HG03571 (cell line): ENCODE measurements around the gene BPIFB2.

Experiments used
- ATAC-seq: cut with Tn5 transposase; IDR thresholded peaks from one replicate; pipeline ENCODE4 v1.9.1; 2021; ENCODE audit not compliant: unreplicated experiment

Gene BPIFB2

DNA sequence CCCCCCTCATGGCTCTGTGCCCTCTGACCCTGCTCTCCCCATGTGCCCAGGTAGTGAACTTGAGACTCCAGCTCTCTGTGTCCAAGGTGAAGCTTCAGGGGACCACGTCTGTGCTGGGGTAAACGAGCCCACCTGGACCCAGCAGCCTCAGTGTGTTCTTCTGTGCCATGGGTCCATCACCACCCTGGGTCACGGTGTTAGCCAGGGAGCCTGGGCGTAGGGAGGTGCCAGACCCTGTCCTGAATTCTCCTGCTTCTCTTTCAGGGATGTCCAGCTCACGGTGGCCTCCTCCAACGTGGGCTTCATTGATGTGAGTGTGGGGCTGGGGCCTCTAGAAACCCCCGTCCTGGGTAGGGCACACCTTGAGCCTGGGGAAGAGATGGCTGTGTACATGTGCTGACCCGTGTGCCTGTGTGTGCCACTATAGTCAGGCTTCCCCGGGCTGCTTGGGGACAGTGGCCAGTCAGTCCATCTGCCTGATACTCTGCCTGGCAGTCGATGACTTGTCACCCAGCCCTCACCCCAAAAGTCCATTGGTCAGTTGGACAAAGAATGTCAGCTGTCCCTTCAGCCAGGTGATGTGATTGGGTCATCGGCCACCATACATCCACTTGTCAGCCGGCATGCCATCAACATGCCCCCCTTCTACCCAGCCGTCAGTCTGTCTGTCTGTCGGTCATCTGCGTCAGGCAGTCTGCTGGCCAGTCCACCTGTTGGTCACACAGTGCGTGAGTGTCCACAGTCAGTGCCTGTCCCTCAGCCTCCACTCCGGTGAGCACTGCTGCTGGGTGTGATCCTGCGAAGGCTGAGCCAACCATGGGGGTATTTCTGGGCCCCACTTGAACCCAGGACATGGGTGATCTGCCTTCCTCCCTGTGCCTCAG is 13.0 kb downstream of the BPIFB2 start:
- no peak for ATAC-seq

GRCh38 chr20:33021879-33022278 is 14.4 kb downstream of the BPIFB2 start:
- ATAC-seq = no peak

DNA sequence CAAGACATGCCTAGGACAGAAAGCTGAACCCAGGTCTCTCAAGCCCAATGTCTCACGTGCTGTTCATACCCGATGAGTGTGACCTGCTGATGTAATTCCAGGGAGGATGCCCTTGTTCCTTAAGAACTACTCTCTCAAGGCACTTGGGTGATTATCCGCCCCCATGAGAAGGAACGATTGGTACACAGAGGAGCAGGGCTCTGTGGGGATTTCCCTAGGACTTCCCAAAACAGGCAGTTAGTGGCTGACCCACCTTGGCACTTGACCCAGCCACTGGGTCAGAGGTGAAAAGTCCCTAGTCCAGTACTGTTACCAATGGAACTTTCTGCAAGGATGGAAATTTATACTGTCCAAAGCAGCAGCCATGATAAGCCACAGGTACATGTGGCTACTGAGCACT is 14.8 kb downstream of the BPIFB2 start:
- ATAC-seq = no peak

DNA sequence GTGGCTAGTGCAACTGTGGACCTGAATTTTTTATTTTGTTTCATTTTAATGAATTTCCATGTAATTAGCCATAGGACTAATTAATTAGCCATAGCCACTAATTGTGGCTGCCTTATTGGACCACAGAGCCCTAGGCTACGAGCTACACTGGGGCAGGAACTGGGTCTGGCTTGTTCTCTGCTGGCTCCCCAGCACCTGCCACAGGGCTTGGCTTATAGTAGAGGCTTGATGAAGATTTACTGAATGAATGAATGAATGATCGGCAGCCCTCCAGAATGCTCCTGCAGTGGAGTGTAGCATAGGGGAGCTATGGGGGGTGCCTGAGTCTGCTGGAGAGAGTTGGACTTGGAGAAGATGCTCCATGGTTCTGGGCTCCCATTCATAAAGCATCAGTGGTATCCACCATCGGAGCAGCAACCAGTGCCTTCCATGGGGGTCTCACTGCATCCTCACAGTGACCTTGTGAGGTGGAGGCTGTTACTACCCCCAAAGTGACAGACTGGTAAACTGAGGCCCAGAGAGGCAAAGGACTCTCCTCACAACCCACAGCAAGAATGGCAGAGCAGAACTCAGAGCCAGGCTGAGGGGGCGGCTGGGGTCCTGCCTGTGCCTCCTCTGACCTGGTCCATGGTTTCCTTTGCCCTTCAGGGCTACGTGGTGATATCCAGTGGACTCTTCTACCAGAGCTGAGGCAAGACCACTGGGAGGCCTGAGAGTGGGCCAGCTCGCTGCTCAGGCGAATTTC is 15.4 kb downstream of the BPIFB2 start:
- ATAC-seq = no peak

GRCh38 chr20:33023439-33024242 is 16.1 kb downstream of the BPIFB2 start:
- ATAC-seq = no peak

DNA sequence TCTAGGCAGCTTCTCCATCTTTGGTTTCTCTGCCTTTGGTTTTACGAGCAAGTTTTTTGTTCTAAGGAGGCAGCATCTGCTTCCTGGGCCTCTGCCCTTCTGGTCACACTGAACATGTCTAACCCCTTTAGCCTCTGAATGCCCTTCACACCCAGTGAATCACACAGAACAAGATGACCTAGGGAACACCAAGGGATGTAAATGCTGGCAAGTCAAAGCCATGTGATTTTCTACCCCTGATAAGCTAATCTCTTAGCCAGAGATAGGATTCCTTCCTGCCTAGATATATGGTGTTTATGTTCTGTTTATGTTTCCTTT is 16.7 kb downstream of the BPIFB2 start:
- ATAC-seq = no peak

DNA sequence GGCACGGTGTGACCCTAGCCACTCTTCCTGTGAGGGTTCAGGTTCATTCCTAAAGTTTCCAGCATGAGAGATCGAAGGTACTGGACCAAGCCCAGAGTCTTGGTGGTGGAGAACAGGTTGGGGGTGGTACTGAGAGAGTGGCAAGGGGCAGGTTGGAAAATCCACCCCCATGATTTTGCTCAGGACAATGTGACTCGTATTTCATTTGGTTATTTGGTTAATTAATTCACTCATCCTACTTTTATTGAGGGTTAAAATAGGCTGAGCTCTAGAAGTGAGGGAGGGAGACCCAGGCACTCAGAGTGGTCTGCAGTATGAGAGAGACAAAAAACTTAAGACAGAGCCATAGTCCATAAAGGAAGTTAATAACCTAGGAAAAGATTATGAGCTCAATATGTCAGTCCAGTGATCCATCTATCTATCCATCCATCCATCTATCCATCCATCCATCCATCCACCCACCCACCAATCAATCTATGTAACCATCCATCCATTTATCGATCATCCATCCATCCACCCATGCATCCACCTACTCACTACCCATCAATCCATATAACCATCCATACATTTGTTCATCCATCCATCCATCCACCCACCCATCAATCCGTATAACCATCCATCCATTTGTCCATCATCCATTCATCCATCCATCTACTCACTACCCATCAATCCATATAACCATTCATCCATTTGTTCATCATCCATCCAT is 17.3 kb downstream of the BPIFB2 start:
- no peak for ATAC-seq

GRCh38 chr20:33025318-33025876 is 17.9 kb downstream of the BPIFB2 start:
- no peak for ATAC-seq

- ATAC-seq = no peak
Observed at GRCh38 chr20:33026072-33026778, 18.7 kb downstream of the BPIFB2 start.

- no peak for ATAC-seq
Observed at GRCh38 chr20:33026779-33027759, 19.6 kb downstream of the BPIFB2 start.

- no peak for ATAC-seq
Observed at GRCh38 chr20:33027769-33028751, 20.6 kb downstream of the BPIFB2 start.

DNA sequence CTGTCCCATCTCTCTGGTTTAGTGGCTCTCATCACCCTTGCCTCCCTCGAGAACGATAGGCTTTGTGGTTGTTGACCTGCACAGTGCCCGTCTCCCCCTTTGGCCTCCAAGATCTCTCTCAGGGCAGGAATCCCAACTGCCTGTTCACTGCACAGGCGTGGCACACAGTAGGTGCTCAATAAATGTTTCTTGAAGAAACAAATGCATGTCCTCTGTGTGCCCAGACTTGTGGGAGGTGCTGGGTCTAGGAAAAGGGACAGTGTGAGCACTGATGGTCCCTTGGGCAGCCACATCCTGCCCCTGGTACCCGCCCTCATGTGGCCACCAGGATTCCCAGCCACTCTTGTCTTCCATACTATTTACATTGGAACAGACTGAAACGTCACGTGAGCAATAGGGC is 21.4 kb downstream of the BPIFB2 start:
- ATAC-seq = no peak

- ATAC-seq = no peak
Observed at GRCh38 chr20:33030076-33030475, 22.6 kb downstream of the BPIFB2 start.

- ATAC-seq = no peak
Observed at GRCh38 chr20:33030569-33030968, 23.1 kb downstream of the BPIFB2 start.

- ATAC-seq = no peak
Observed at GRCh38 chr20:33031531-33031930, 24.0 kb downstream of the BPIFB2 start, which contains the start of gene BPIFB6. BPIFB6 (plus strand) TSS chr20:33031648; CDS start chr20:33031648, 0 bp downstream.

DNA sequence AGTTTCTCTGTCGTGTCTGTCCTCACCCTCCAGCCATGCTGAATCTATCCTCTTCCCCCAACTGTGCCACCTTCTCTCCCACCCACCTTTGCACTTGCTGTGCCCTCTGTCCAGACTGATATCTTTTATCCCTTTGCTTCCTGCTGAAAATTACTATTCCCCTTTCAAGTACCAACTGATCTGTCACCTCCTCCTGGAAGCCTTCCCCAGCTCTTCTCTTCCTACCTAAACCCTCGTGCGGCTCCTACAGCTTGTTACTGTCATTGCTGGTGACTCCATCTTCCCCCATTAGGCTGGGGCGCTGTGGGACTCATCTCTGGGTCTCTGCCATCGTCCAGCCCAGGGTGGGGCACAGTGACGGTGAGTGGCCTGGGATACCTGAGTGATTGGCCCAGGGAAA is 25.1 kb downstream of the BPIFB2 start:
- ATAC-seq = no peak

DNA sequence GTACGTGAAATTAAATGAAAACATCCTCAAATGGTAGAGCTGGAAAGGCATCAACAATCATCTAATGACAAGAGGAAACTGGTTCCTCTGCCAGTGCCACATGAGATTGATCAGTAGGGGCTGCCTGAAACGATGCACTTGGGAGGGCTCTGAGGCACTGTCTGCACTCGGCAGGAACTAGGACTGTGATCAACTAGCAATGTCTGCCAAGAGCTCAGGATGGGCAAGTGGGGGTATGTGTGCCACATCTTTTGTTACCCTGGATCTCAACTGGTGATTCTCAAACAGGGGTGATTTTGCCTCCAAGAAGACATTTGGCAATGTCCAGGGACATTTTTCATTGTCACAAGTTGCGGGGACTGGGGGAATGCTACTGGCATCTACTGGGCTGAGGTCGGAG is 25.9 kb downstream of the BPIFB2 start:
- ATAC-seq = no peak

DNA sequence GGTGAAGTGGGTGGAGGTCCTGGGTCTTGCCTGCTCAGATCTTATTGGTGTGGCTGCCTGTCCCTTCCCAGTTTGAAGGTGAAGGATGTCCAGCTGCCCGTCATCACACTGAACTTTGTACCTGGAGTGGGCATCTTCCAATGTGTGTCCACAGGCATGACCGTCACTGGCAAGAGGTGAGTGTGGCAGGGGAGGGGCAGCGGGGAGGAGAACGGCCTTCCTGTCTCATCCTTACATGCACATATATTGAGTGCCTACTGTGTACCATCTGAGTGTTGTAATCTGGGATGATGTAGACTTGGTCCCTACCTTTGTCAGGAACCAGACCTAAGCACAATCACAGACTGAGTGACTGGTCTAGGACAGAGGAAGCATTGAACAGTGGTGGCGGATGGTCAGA is 26.6 kb downstream of the BPIFB2 start:
- ATAC-seq = no peak
